ENCODE data around the gene CYP4A22. TPM values are rescaled to one million over a fixed set of nuclear protein-coding genes. Genes with fewer than 3 reads are reported as not detected.
"Not testable (repeated sequence)": the region's sequence is repeated elsewhere in the genome, so short reads cannot be mapped to it uniquely, and the experiment has no call there.

Gene CYP4A22
- total and polyA plus RNA-seq, 12 donors: not detected

GRCh38 chr1:47192458-47193384, 55.5 kb downstream of the CYP4A22 start:
- TF ChIP-seq POLR2A (IDR thresholded peaks at IDR 0.05) (no peak), CTCF (IDR thresholded peaks at IDR 0.05) (peak; percentile 84 to 95 (median 88))
- H3K36me3 ChIP-seq (replicated peaks in 1 of 2): no peaks in the 10 kb centered on the region
- peaks cover 6 to 8% of the 10 kb centered on the region in 2 donors for H3K4me1 ChIP-seq (replicated peaks in 1 of 2)
- intact Hi-C loops (cut with DNase I): loop anchor here in 1 of 2 donors (5.0 kb wide), 2 partner anchors 70 to 230 kb away; no protein-coding TSS in a partner anchor
- H3K27me3 ChIP-seq: no peaks in the 10 kb centered on the region
- peak; percentile 67 to 88 (median 78) for DNase-seq
- 8 to 11% (median 11%) methylated on average over 9 to 10 of the region's 10 CpGs for WGBS, 4 donors
- no peak overlapping the region for H3K27ac ChIP-seq
- no peaks in the 10 kb centered on the region for H3K9me3 ChIP-seq (replicated peaks in 1 of 3)
- no peak overlapping the region for H3K4me3 ChIP-seq

GRCh38 chr1:47193496-47193895, 56.3 kb downstream of the CYP4A22 start:
- not testable (repeated sequence) for H3K9me3 ChIP-seq (replicated peaks in 1 of 3); H3K4me1 ChIP-seq (replicated peaks in 1 of 2); H3K4me3 ChIP-seq; H3K27ac ChIP-seq; H3K27me3 ChIP-seq; H3K36me3 ChIP-seq (replicated peaks in 1 of 2)
- WGBS, 4 donors: 67 to 79% (median 73%) methylated on average over 10 of the region's 10 CpGs
- intact Hi-C loops (cut with DNase I): loop anchor here in 1 of 2 donors (5.0 kb wide), 2 partner anchors 69 to 229 kb away; no protein-coding TSS in a partner anchor
- DNase-seq: peak in 3 of 7 donors; percentile 10 to 28 (median 15)

GRCh38 chr1:47194311-47194710, 57.1 kb downstream of the CYP4A22 start:
- no peak overlapping the region for H3K27ac ChIP-seq
- H3K27me3 ChIP-seq: no peaks in the 10 kb centered on the region
- intact Hi-C loops (cut with DNase I): loop anchor here in 1 of 2 donors (5.0 kb wide), 2 partner anchors 68 to 228 kb away; no protein-coding TSS in a partner anchor
- no peak overlapping the region for H3K4me3 ChIP-seq
- peak in 2 of 7 donors; percentile 2 to 4 for DNase-seq
- H3K9me3 ChIP-seq (replicated peaks in 1 of 3): no peaks in the 10 kb centered on the region
- no peaks in the 10 kb centered on the region for H3K36me3 ChIP-seq (replicated peaks in 1 of 2)
- TF ChIP-seq POLR2A (IDR thresholded peaks at IDR 0.05) (no peak), CTCF (IDR thresholded peaks at IDR 0.05) (no peak)
- peaks cover 6 to 8% of the 10 kb centered on the region in 2 donors for H3K4me1 ChIP-seq (replicated peaks in 1 of 2)

- H3K9me3 ChIP-seq (replicated peaks in 1 of 3); H3K27me3 ChIP-seq; H3K36me3 ChIP-seq (replicated peaks in 1 of 2); H3K4me1 ChIP-seq (replicated peaks in 1 of 2); intact Hi-C loops (cut with DNase I); H3K4me3 ChIP-seq; H3K27ac ChIP-seq; DNase-seq: not testable (repeated sequence)
- WGBS, 4 donors: 82 to 88% (median 86%) methylated on average over 9 of the region's 9 CpGs
Measured at GRCh38 chr1:47195981-47196380, 58.7 kb downstream of the CYP4A22 start.

GRCh38 chr1:47196622-47197021, 59.4 kb downstream of the CYP4A22 start:
- Histone ChIP-seq H3K9me3 (replicated peaks in 1 of 3) (no peaks in the 10 kb centered on the region), H3K27me3 (no peaks in the 10 kb centered on the region), H3K4me3 (no peak overlapping the region), H3K27ac (no peak overlapping the region), H3K4me1 (replicated peaks in 1 of 2) (no peaks in the 10 kb centered on the region), H3K36me3 (replicated peaks in 1 of 2) (no peaks in the 10 kb centered on the region)
- intact Hi-C loops (cut with DNase I): no loop called here
- 36 to 51% (median 43%) methylated on average over 2 to 3 of the region's 3 CpGs for WGBS, 4 donors
- peak in 1 of 7 donors; percentile 35 for DNase-seq
- no peak for TF ChIP-seq CTCF (IDR thresholded peaks at IDR 0.05)
- TF ChIP-seq POLR2A (IDR thresholded peaks at IDR 0.05): no peak

Data from adrenal gland (tissue), 12 donors.